Pulmonary artery endothelial cell (primary cell): ENCODE measurements around the gene ZFYVE16. TPM values are rescaled to one million over a fixed set of nuclear protein-coding genes. Genes with fewer than 3 reads are reported as not detected.
A peak's percentile ranks its signal among the peaks of the same experiment; 100 is the strongest.
"Not testable (repeated sequence)": the region's sequence is repeated elsewhere in the genome, so short reads cannot be mapped to it uniquely, and the experiment has no call there.

Source experiments
- DNase-seq: peaks from one replicate; pipeline ENCODE4 v3.0.0-alpha.2; 2011; ENCODE audit warnings: low read depth, low spot score
- total RNA-seq: library from RNA; depleted of rRNA; stranded (reverse); fragments of >200 nt; gene quantifications from 2 replicates; pipeline ENCODE4 v1.2.3, GENCODE V29; 2014

The ZFYVE16 gene
- 22.3 and 32.9 TPM in 2 replicates for total RNA-seq

DNA sequence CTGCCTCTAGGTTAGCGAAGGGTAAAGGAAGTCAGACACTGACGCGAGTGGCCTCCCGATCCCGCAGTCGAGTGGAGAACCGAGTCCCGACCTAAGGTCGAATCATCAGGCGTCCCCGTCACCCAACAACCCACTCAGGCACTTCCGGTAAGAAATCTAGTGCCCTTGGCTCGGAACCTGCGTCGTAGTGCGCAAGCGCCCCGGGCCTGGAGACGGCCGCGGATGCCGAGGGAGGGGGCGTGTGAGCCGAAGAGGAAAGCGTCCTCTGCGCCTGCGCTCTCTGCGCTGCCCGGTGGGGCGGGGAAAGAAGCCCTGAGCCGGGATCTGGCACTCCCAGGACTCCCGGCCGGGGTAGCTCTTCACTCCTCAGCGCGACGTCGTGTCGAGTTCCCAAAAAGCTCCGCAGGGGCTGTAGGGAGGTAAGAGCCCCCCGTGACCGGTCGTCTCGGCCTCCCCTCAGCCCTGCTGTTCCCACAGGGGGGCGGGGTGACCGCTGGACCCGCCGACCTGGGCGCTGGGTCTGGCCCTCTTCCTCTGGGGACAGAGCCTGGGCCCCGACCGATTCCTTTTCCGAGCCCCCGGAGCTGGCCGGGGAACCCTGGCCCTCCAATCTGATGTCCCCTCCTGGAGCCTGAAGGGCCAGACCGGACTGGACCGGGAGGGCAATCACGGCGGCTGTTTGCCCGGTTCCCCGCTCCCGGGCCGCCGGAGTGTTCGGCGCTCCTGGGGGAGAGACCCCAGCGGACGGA lies at the start of gene ZFYVE16:
TSS of gene ZFYVE16 (plus strand) at position 330 of the 749 bp plus-strand sequence. CDS start 26,084 bp downstream, outside the sequence.
- peak; percentile 86 for DNase-seq

DNA sequence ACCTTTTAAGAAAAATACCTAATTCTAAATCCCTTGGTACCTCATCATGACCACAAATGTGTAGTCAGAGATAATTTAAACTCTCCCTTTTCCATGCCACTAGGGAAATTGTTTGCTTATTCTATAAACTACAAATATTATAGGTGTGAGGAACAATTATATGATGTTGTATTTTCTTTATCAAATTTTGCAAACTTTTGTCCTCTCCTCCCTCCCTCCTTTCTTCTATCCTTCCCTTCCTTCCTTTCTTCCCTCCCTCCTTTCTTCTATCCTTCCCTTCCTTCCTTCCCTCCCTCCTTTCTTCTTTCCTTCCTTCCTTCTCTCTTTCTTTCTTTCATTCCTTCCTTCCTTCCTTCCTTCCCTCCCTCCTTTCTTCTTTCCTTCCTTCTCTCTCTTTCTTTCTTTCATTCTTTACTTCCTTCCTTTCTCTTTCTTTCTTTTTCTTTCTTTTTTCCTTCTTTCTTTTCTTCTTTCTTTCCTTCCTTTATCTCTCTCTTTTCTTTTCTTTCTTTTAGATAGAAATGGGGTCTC lies 46.9 kb upstream of the ZFYVE16 start:
- no peak for DNase-seq

DNA sequence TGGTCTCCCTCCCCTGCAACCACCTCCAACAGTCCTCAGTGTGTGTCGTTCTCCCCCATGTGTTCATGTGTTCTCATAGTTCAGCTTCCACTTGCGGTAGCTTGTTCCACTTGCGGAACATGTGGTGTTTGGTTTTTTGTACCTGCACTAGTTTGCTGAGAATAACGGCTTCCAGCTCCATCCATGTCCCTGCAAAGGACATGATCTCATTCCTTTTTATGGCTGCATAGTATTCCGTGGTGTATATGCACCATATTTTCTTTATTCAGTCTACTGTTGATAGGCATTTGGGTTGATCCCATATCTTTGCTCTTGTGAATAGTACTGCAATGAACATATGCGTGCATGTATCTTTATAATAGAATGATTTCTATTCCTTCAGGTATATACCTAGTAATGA lies 43.0 kb upstream of the ZFYVE16 start:
- DNase-seq: no peak

DNA sequence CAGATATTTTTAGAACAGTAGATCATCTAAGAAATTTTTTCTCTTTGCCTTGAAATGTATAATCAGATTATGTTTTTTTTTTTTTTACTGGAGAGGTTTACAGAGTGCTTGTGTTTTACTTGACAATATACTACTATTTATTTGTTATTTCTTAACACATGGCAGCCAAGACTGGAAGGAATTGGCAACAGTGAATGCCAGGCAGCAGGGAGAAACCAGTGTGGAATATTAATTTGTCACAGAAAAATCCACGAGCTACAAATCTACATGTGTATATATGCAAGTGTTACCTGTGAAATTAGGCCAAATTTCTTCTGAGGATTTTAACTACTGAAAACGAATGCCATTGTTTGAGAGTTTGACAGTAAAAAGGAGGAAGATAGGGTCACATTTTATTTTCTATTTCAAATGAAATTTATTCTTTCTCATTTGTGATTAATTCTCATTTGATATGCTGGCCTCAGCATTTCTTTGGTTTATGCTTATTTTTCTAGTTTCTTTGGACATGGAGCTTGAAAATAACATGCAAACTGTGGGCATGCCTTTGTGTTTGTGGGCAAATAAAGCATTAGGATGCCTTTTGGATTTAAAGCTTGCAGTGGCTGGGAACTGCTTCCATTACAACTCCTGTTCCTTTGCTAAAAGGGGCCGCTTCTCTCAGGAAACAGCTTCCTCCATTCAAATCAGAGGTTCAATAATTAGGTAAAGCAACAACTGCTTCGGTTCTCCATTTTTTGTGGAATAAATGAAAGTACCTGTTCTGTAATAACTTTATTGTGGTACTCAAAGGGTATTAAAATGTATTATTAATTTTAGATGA lies 39.0 kb upstream of the ZFYVE16 start:
- no peak for DNase-seq

DNA sequence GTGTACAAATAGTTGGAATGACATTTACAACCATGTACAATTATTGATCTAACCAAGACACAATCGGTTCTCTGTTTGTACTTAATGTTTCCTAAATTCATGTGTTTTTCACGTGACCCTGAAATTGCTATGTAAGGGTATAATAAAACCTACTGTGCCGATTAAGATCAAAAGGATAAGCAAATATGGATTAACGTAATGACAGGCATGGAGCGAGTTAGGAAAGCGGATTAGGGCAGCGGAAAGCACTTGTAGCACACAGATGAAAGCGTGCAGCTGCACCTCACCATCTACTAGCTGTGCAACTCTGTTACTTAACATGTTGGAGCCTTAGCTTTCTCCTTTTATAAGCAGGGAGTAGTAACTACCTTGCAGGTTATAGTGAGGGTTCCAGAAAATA lies 38.3 kb upstream of the ZFYVE16 start:
- no peak for DNase-seq

DNA sequence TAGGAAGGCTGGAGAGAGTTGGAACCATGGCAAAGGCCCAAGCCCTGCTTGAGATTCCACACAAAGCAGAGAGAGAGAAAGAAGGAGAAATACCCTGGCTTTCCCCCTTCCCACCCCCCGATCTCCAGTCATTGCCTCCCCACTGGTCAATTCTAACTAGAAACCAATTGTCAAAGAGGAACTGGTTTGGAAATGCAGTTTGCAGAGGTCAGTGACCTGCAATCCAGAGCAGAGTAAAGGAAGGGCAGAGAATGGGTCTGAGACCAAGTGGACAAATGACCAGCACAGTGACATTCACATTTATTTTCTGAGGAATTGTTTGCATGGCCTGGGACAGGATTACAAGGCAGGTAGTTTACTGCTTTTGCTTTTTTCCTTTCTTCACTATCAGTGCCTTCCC lies 37.5 kb upstream of the ZFYVE16 start:
- DNase-seq: no peak

DNA sequence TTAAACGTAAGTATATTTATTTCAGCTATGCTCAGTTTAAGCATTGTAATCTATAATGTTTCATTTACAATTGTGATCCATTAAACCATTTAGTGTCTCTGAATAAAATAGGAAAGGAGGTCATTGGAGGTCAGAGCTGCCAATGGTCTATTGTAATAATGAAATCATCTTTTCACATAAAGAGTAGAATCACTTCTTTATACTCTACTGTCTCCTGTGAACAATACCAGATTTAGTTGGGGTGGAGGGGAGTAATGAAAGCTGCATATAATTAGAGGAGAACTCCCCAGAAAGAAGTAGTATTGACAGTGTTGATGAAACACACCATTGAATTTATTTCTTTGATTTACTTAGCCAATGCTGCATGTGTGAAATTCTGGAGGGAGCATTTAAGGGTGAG lies 35.1 kb upstream of the ZFYVE16 start:
- no peak for DNase-seq

DNA sequence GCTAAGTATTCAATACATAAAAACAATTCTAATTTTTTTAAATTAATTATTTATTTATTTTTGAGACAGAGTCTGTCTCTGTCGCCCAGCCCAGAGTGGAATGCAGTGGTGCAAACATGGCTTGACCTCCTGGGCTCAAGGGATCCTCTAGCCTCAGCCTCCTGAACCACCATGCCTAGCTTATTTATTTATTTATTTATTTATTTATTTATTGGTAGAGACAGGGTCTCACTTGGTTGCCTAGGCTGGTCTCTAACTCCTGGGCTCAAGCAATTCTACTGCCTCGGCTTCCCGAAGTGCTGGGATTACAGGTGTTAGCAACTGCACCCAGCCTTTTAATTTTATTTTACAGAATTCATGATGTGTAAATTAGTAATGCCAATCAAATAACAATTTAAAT lies 33.7 kb upstream of the ZFYVE16 start:
- DNase-seq: no peak

DNA sequence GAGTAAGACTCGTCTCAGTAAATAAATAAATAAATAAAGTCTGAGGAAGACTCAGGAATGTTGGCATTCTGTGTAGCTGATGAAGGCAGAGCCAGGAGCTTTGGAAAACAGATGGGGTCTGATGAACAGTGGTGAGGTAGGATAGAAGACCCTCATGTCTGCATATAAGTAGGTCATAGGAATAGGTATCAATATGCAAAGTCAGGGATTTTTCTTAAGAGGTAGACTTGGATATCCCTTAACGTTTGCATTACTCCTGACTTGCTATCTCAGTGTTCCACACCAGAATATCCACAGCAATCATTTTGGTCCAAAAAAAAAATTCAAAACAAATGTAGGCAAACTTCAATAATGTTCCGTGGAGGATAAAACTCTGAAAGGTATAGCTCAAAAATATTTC lies 31.3 kb upstream of the ZFYVE16 start:
- no peak for DNase-seq

DNA sequence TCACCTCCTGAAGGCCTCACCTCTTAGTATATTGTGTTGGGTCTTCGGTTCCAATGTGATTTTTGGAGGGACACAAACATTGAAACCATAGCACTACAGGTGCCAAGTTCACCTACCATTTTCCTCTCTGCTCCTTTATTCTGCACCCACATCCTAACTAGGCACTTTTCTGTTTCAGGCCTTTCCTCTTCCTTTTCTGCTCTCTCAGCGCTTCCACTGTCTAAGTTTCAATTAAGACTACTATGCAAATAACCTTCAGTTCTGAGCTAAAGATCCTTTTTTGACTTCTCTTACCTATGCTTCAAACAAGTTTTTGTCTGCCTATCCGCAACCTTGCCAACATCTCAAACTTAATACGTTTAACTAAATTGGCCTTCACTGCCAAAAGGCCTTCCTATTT lies 25.4 kb upstream of the ZFYVE16 start:
- DNase-seq: no peak

DNA sequence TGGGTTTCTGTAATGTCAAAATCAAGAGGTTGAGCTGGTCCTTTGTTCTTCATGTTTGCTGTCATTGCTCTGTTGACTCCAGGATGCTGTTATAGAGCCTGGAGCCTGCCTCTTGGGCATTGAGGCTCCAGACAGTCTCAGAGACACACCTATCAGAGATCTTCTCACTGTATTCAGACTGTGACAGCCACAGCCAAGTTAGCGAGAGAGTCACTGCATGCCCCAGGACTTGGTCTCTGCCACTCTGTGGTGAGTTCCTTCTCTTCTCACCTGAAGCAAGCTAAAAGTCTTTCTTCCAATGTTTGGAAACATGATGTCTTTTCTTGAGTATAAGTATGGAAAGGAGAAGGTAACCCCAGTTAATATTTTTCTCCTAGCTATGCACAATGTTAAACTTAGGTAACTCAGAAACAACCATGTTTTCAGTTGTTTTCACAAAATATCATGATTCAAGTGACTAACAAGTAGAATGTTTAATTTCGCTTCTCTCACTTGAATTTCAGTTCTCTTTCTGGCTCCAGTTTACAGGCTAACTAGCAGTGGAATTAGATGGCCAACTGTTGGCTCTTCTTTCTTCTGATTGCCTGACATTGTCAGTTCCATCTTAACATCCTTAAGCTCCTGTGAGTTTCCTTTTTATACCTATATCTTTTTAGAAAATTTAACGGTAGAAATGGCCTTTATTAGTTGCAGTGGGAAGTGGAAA lies 20.6 kb upstream of the ZFYVE16 start:
- no peak for DNase-seq

DNA sequence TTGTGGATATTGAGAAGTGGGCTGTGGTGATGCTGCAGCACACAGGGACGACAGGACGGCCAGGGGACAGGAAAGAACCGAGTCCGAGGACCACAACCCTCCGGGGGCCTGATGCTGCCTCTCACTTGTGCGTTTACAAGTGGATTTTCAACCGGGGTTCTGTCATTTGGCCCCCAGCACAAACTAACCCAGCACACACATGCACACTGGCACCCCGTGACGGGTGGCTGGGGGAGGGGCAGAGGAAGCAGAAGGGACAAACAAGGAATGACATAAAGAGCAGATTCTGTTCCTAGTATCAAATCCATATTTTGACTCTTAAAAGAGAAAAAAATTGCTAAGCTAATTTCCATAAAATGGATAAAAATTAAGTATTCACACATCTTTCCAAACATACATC lies 18.3 kb upstream of the ZFYVE16 start:
- no peak for DNase-seq

DNA sequence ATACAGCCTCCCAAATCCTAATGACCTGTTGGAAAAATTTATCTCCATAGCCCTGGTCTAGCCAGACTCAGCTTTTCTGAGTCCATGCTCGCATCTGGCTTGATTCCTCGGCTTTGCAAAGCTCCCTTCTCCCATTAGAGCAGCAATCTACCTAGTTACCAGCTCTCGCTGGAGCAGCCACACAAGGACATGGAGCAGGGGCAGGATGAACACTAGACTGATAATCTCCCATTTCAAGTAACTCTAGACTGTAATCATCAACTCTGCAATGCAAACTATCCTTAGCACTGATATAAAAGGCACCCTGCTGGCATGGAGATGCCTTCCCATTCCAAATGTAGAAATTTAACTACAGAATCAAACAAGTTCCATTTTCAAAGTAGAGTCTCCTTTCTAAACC lies 17.5 kb upstream of the ZFYVE16 start:
- DNase-seq: not testable (repeated sequence)

DNA sequence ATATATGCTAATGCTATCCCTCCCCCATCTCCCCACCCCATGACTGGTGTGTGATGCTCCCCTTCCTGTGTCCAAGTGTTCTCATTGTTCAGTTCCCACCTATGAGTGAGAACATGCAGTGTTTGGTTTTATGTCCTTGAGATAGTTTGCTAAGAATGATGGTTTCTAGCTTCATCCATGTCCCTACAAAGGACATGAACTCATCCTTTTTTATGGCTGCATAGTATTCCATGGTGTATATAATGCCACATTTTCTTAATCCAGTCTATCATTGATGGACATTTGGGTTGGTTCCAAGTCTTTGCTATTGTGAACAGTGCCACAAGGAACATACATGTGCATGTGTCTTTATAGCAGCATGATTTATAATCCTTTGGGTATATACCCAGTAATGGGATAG lies 16.6 kb upstream of the ZFYVE16 start:
- not testable (repeated sequence) for DNase-seq

DNA sequence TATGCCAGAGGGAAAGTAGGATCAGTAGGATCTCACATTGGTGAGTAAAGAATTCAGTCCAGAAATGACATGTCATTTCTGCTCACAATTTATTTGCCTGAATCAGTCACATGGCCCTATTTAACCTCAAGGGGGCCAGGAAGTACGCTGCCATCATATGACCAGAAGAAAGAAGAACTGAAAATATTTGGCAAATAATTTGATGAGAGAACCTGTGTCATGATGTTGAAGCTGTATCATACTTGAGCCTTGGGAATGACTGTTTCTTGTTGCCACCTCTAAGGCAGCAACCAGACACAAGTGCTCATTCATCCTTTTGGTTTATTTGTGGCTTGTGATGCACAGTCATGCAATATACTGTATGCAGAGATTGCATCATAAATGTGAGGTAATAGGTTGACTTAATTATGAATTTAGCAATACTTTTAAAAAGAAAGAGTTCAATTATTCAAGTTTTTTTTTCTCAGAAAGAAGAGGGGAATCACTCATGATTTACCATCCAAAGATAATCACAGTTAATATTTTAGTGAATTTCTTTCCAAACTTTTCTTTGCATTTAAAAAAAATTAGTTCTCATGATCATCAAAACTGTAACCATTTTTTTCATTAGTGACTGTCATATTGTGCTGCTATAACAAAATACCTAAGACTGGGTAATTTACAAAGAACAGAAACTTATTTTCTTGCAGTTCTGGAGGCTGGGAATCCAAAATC lies 8.2 kb upstream of the ZFYVE16 start:
- DNase-seq: no peak

DNA sequence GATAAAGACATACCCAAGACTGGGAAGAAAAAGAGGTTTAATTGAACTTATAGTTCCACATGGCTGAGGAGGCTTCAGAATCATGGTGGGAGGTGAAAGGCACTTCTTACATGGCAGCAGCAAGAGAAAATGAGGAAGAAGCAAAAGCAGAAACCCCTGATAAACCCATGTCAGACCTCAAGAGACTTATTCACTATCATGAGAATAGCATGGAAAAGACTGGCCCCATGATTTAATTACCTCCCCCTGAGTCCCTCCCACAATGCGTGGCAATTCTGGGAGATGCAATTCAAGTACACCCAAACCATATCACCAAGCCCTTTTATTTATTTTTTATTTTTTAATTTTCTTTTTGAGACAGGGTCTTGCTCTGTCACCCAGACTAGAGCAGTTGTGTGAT lies 7.5 kb upstream of the ZFYVE16 start:
- DNase-seq: not testable (repeated sequence)

DNA sequence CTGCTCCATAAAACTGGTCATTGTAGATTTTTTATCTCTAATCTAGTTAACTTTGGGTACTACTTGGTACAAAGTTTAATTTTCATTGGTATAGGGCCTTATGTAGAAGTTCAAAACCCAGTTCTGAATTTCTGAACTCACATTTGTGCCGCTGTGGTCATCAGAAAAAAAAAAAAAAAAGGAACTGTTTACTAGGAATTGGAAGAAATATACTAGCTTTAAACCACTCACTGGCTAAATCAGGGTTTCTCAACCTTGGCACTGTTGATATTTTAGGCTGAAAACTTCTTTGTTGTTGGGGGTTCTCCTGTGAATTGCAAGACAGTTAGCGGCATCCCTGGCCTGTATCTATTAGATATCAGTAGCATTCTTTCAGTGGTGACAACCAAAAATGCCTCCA lies 4.1 kb upstream of the ZFYVE16 start:
- DNase-seq: no peak

DNA sequence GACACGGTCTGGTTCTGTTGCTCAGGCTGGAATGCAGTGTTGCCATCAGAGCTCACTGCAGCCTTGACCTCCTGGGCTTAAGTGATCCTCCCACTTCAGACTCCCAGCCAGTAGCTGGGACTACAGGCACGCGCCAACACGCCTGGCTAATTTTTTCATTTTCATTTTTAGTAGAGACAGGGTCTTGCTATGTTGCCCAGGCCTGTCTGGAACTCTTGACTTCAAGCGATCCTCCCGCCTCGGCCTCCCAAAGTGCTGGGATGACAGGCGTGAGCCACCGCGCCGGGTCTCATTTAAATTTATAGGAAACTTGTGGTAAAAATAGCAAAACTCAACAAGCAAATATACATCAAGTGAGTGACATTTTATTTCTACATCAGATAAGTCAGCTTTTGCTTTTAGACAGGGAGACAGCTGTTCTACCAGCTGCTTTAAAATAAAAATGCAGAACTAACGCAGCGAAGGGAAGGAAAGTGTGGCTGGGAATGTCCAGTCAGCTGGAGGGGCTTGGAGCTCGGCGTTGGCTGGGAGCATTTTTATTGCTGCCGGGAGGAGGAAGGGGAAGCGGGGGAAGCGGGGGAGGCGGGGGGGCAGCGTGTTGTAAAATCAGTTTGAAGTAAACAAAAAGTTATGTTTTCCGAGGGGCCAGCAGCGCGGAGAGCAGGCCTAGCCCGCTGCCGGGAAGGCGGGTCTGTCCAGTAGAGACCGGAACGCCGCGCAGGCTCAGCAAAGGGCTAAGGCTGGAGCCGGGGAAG lies 707 bp upstream of the ZFYVE16 start:
- DNase-seq: peak; percentile 50

DNA sequence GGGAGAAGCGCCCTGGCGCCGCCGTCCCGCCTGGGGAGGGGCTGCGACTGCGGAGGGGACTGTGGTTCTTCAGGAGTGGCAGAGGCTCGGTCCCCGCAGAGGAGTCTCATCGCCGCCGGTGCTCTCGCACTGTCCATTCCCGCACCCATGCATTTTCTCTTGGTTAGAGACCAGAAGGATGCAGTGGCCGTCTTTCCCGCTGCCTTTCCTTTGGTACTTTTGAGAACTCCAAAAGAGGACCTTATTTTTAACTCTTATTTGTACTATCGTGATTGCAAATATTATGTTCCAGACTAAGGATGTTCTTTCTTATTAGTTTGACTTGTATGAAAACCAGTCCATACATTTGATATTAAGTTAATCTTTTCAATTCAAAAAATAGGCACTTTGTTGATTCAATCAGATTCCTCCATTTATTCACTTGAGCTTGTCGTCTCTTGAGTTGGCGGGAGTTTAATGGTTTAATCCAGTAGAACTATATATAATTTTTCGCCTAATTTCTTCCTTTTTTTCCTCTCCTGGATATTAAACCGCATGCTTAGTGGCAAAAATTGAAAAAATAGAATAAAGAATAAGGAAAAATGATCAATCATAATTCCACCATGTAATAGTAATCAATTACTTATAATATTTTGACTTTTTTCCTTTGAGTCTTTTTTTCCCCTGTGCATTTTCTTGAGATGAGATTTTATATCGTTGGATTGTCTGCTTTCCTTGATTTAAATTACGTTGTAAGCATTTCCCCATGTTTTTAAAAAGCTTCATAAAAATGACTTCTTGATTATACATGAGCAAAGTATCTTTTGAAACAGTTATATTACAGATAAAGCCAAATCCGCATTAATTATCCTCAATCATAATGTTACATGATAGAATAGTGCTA lies 861 bp downstream of the ZFYVE16 start:
- DNase-seq: no peak
